HG02588 (cell line): ENCODE measurements around the gene THAP12.
"Not testable (repeated sequence)": the region's sequence is repeated elsewhere in the genome, so short reads cannot be mapped to it uniquely, and the experiment has no call there.

Source experiments
- ATAC-seq: cut with Tn5 transposase; IDR thresholded peaks from one replicate; pipeline ENCODE4 v1.9.1; 2021; ENCODE audit warnings: mild to moderate bottlenecking, moderate library complexity; ENCODE audit not compliant: unreplicated experiment

Gene THAP12

GRCh38 chr11:76380977-76381719 is at the start of gene THAP12, which contains the start of gene GVQW3:
THAP12 (minus strand) TSS chr11:76381132; CDS start chr11:76380836, 296 bp downstream.
GVQW3 (plus strand) TSS chr11:76381323; CDS start chr11:76381829, 506 bp downstream.
- peak; percentile 74 for ATAC-seq

- no peak for ATAC-seq
Observed at GRCh38 chr11:76426660-76427059, 45.7 kb upstream of the THAP12 start.

GRCh38 chr11:76424891-76425290 is 44.0 kb upstream of the THAP12 start:
- ATAC-seq: no peak

GRCh38 chr11:76424379-76424778 is 43.4 kb upstream of the THAP12 start:
- ATAC-seq: no peak

GRCh38 chr11:76419896-76420295 is 39.0 kb upstream of the THAP12 start:
- no peak for ATAC-seq

- no peak for ATAC-seq
Observed at GRCh38 chr11:76415073-76415472, 34.1 kb upstream of the THAP12 start.

GRCh38 chr11:76410851-76411357 is 30.0 kb upstream of the THAP12 start:
- no peak for ATAC-seq

- no peak for ATAC-seq
Observed at GRCh38 chr11:76408171-76408965, 27.4 kb upstream of the THAP12 start.

GRCh38 chr11:76406359-76406758 is 25.4 kb upstream of the THAP12 start:
- ATAC-seq: no peak

GRCh38 chr11:76401484-76401883 is 20.6 kb upstream of the THAP12 start:
- not testable (repeated sequence) for ATAC-seq

GRCh38 chr11:76400967-76401366 is 20.0 kb upstream of the THAP12 start:
- ATAC-seq: no peak

GRCh38 chr11:76397383-76397782 is 16.5 kb upstream of the THAP12 start:
- no peak for ATAC-seq

GRCh38 chr11:76395296-76395695 is 14.4 kb upstream of the THAP12 start:
- no peak for ATAC-seq

GRCh38 chr11:76394411-76394810 is 13.5 kb upstream of the THAP12 start:
- ATAC-seq: no peak

GRCh38 chr11:76392870-76393269 is 11.9 kb upstream of the THAP12 start:
- no peak for ATAC-seq

GRCh38 chr11:76391811-76392475 is 11.0 kb upstream of the THAP12 start:
- no peak for ATAC-seq

- no peak for ATAC-seq
Observed at GRCh38 chr11:76391021-76391420, 10.1 kb upstream of the THAP12 start.

- ATAC-seq: no peak
Observed at GRCh38 chr11:76388408-76388807, 7.5 kb upstream of the THAP12 start.

GRCh38 chr11:76385903-76386302 is 5.0 kb upstream of the THAP12 start:
- ATAC-seq: no peak

GRCh38 chr11:76382209-76382608 is 1.3 kb upstream of the THAP12 start:
- no peak for ATAC-seq
